ENCODE measurements around the gene CACNA2D3.

DNA sequence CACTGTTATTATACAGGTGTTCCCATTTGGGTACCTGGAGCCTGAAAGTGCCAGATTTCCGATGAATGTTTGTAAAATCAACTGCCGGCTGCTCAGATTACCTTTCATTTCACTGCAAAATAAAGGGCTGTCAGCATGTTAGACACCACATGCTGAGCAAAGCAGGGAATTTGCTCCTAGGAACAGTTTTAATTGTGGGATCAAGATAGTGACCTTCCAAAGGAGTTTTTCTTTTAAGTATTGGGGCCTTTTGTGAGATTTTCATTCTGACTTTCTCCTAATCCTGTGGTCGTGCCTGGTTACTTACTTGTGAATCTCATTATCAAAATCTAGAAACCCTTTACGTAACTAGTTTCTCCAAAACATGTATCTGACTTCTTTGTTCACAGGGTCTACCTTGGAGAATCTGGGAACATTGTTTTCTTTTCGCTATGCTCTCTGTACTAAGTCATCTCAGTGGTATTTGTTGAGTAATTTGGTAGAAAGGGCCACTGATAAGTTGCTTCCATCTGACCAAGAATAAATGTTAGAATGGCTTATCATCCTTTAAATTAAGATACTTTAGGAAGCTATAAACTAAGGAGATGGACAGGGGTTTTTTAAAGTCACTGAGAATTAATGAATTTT, 846.3 kb downstream of the CACNA2D3 start:
- TF ChIP-seq SP1 (IDR thresholded peaks at IDR 0.05) (no peak), PKNOX1 (IDR thresholded peaks at IDR 0.05) (no peak), NFRKB (IDR thresholded peaks at IDR 0.05) (no peak), SUZ12 (IDR thresholded peaks at IDR 0.05) (no peak), HDGF (IDR thresholded peaks at IDR 0.05; ENCODE audit: borderline replicate concordance) (no peak), L3MBTL2 (conservative IDR thresholded peaks at IDR 0.05) (no peak), ARNT (IDR thresholded peaks at IDR 0.05) (no peak)

Data from HEK293T (cell line).